SJSA1 (cell line): ENCODE measurements around the gene VDR. TPM values are rescaled to one million over a fixed set of nuclear protein-coding genes. Genes with fewer than 3 reads are reported as not detected.

Source experiments
- DNase-seq, 2 experiments: peaks; one replicate each; pipeline ENCODE4 v3.0.0-alpha.2; 2015 to 2020; ENCODE audit warnings: low spot score in 2 of 2, low read depth in 1 of 2
- H3K27ac ChIP-seq: fragments of 250-450 bp; sonication (Bioruptor Pico); 2 replicates; pipeline ENCODE4 v1.5.1; 2020; ENCODE audit warnings: mild to moderate bottlenecking, moderate library complexity
- H3K27me3 ChIP-seq: fragments of 250-450 bp; sonication (Bioruptor Pico); replicated peaks from 2 replicates; pipeline ENCODE4 v1.5.1; 2020; ENCODE audit warnings: mild to moderate bottlenecking, moderate library complexity
- H3K36me3 ChIP-seq: fragments of 250-450 bp; sonication (Bioruptor Pico); 2 replicates; pipeline ENCODE4 v1.5.1; 2020; ENCODE audit warnings: mild to moderate bottlenecking
- H3K4me1 ChIP-seq: fragments of 250-450 bp; sonication (Bioruptor Pico); replicated peaks from 2 replicates; pipeline ENCODE4 v1.6.1; 2021; ENCODE audit warnings: mild to moderate bottlenecking
- H3K4me3 ChIP-seq: fragments of 250-450 bp; sonication (Bioruptor Pico); 2 replicates; pipeline ENCODE4 v1.5.1; 2020; ENCODE audit warnings: mild to moderate bottlenecking
- H3K9me3 ChIP-seq: fragments of 250-450 bp; sonication (Bioruptor Pico); replicated peaks from 2 replicates; pipeline ENCODE4 v1.5.1; 2020; ENCODE audit warnings: mild to moderate bottlenecking
- total RNA-seq: library from RNA; depleted of rRNA; stranded (reverse); fragments of >200 nt; shearing (Covaris generic); gene quantifications from 2 replicates; pipeline ENCODE4 v1.2.3, GENCODE V29; 2014

VDR gene
- total RNA-seq, 1 experiment from 2014 or later: 1.4 TPM

- Histone ChIP-seq H3K36me3 (no peaks in the 10 kb centered on the region), H3K4me1 (peaks cover 6% of the 10 kb centered on the region), H3K27me3 (no peaks in the 10 kb centered on the region), H3K9me3 (no peaks in the 10 kb centered on the region), H3K27ac (no peak overlapping the region), H3K4me3 (no peak overlapping the region)
- DNase-seq: no peak
Measured at GRCh38 chr12:47863985-47864384, 40.8 kb downstream of the VDR start.

GRCh38 chr12:47863467-47863866 lies 41.3 kb downstream of the VDR start:
- Histone ChIP-seq H3K36me3 (no peaks in the 10 kb centered on the region), H3K9me3 (no peaks in the 10 kb centered on the region), H3K27ac (no peak overlapping the region), H3K4me1 (peaks cover 6% of the 10 kb centered on the region), H3K27me3 (no peaks in the 10 kb centered on the region), H3K4me3 (no peak overlapping the region)
- DNase-seq: no peak

DNA sequence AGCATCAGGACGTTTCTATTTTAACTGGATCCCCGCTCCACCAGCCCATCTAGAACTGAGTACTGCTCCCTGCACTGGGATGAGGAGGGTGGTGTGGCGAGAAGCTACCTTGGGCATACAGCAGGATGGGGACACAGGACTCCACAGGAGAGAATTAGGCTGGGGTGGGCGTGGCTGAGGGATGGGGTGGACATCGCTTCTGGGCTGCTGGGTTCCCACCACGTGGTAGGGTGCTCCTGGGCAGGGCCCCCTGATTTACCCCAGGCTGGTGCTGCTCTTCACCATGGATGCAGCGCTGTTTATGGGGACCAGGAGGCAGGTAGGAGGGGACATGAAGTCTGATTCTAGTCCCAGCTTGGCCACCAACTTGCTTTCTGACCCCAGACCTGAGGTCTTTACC lies 41.9 kb downstream of the VDR start:
- Histone ChIP-seq H3K4me3 (no peak overlapping the region), H3K36me3 (no peaks in the 10 kb centered on the region), H3K9me3 (no peaks in the 10 kb centered on the region), H3K4me1 (peaks cover 5% of the 10 kb centered on the region), H3K27ac (no peak overlapping the region), H3K27me3 (no peaks in the 10 kb centered on the region)
- DNase-seq: no peak

DNA sequence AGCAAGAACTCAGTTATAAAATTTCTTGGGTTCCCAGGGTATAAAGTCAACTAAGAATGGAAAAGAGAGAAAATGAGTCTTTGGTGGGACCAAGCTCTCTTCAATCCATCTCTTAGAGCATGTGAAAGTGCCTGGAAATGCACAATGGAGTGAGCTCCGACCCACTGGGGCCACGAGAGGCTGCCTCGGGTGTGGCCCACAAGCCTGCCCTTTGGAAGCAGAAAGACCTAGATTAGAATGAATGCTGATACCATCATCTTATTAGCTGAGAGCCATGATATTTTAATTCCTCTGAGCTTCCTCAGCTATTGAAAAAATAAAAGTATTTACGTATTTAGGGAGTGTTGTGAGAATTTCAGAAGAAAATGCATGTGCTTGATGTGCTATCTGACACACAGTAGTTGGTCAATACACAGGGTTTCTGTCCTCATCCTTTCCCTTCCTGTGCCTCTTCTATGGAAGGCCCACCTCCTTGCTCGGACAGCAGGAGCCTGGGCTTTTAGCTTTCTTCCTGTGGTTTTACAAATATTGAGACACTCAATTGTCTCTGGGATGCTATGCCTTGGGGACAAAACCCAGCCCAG lies 42.5 kb downstream of the VDR start:
- H3K4me3 ChIP-seq: no peak overlapping the region
- no peaks in the 10 kb centered on the region for H3K27me3 ChIP-seq
- H3K4me1 ChIP-seq: no peaks in the 10 kb centered on the region
- H3K9me3 ChIP-seq: no peaks in the 10 kb centered on the region
- DNase-seq: no peak
- H3K27ac ChIP-seq: no peak overlapping the region
- H3K36me3 ChIP-seq: no peaks in the 10 kb centered on the region

DNA sequence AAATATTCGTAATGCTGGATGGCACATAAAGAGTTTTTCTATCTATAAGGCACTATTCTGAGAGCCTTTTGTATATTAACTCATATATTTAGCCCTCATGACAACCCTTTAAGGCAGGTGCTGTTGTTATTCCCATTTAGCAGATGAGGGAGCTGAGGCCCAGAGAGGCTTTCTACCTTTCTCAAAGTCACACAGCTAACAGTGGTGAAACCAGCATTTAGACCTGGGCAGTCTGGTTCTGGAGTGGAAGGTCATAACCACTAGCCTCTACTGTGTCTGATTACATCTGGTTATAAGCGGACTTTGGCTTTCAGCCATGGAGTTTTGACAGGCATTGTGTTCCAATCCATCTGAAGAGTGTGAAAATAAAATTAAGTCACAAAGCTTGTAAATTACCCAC lies 43.9 kb downstream of the VDR start:
- no peak overlapping the region for H3K4me3 ChIP-seq
- no peak for DNase-seq
- no peaks in the 10 kb centered on the region for H3K36me3 ChIP-seq
- no peaks in the 10 kb centered on the region for H3K4me1 ChIP-seq
- H3K9me3 ChIP-seq: no peaks in the 10 kb centered on the region
- H3K27ac ChIP-seq: no peak overlapping the region
- H3K27me3 ChIP-seq: no peaks in the 10 kb centered on the region

- no peaks in the 10 kb centered on the region for H3K36me3 ChIP-seq
- no peaks in the 10 kb centered on the region for H3K4me1 ChIP-seq
- no peaks in the 10 kb centered on the region for H3K9me3 ChIP-seq
- H3K4me3 ChIP-seq: no peak overlapping the region
- DNase-seq: no peak
- no peak overlapping the region for H3K27ac ChIP-seq
- H3K27me3 ChIP-seq: no peaks in the 10 kb centered on the region
Measured at GRCh38 chr12:47860279-47860841, 44.4 kb downstream of the VDR start.

GRCh38 chr12:47858511-47859266 lies 46.1 kb downstream of the VDR start:
- no peak overlapping the region for H3K4me3 ChIP-seq
- H3K27me3 ChIP-seq: no peaks in the 10 kb centered on the region
- DNase-seq: no peak
- H3K36me3 ChIP-seq: no peaks in the 10 kb centered on the region
- H3K9me3 ChIP-seq: no peaks in the 10 kb centered on the region
- H3K4me1 ChIP-seq: no peaks in the 10 kb centered on the region
- no peak overlapping the region for H3K27ac ChIP-seq

GRCh38 chr12:47856721-47857575 lies 47.8 kb downstream of the VDR start:
- H3K4me1 ChIP-seq: no peaks in the 10 kb centered on the region

DNA sequence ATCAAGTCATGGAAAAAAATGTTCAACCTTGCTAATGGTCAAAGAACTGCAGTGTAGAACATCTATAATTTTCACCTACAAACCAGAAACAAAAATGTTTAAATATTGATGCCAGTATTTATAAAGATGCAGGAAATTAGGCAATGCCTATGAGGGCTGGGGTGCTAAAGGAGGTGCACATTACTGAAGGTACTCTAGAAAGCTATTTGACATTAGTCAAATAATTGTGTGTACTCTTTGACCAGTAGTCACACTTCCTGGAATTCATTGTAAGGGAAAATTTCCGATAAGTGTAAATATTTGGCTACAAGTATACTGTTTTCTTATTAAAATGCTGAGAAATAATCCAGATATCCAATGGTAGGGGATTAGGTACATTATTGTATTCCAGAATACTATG lies 48.7 kb downstream of the VDR start:
- H3K9me3 ChIP-seq: no peaks in the 10 kb centered on the region
- H3K27me3 ChIP-seq: no peaks in the 10 kb centered on the region
- H3K27ac ChIP-seq: no peak overlapping the region
- no peaks in the 10 kb centered on the region for H3K4me1 ChIP-seq
- no peaks in the 10 kb centered on the region for H3K36me3 ChIP-seq
- DNase-seq: no peak
- no peak overlapping the region for H3K4me3 ChIP-seq

More at GRCh38 chr12:47856721-47857575, 47.8 kb downstream of the VDR start:
- Histone ChIP-seq H3K27ac (no peak overlapping the region), H3K9me3 (no peaks in the 10 kb centered on the region), H3K27me3 (no peaks in the 10 kb centered on the region), H3K36me3 (no peaks in the 10 kb centered on the region), H3K4me3 (no peak overlapping the region)
- no peak for DNase-seq

- Histone ChIP-seq H3K36me3 (no peaks in the 10 kb centered on the region), H3K4me3 (no peak overlapping the region), H3K27ac (no peak overlapping the region), H3K27me3 (no peaks in the 10 kb centered on the region), H3K9me3 (no peaks in the 10 kb centered on the region), H3K4me1 (no peaks in the 10 kb centered on the region)
- no peak for DNase-seq
Measured at GRCh38 chr12:47855502-47855901, 49.3 kb downstream of the VDR start.

GRCh38 chr12:47854531-47854930 lies 50.3 kb downstream of the VDR start:
- Histone ChIP-seq H3K9me3 (no peaks in the 10 kb centered on the region), H3K4me3 (no peak overlapping the region), H3K36me3 (no peaks in the 10 kb centered on the region), H3K27me3 (no peaks in the 10 kb centered on the region), H3K4me1 (no peaks in the 10 kb centered on the region), H3K27ac (no peak overlapping the region)
- no peak for DNase-seq

- Histone ChIP-seq H3K9me3 (no peaks in the 10 kb centered on the region), H3K36me3 (no peaks in the 10 kb centered on the region), H3K27ac (no peak overlapping the region), H3K4me3 (no peak overlapping the region), H3K4me1 (no peaks in the 10 kb centered on the region), H3K27me3 (no peaks in the 10 kb centered on the region)
- DNase-seq: no peak
Measured at GRCh38 chr12:47852096-47852571, 52.7 kb downstream of the VDR start.

DNA sequence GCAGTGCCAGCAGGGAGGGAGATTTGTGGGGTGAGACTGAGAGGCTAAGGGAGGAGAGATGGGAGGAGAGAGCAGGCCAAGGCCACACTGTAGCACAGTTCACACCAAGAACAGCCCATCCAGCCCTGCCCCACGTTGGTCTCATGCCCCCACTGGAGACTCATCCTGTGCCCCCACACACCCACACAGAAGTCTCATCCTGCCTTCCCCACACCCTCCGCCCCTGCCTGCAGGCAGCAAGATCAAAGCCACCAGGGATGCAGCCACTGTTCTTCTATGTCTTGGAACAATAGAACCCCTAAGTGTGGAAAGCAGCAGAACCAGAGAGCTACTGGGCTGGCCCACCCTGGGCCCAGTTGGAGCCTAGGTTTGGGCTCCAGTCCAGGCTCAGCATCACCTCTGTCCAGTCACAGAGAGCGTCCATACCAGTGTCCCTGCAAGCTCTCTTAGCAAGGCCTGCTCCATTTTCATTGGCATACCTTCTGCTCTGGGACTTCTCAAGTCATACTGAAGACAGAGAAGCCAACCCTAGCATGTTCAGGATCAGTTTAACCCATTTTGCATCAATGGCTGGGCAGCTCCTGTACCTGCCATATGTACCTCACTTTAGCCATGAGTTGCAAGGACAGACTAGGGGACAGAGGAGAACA lies 53.4 kb downstream of the VDR start:
- no peak overlapping the region for H3K27ac ChIP-seq
- H3K36me3 ChIP-seq: no peaks in the 10 kb centered on the region

More for the DNA sequence above, 53.4 kb downstream of the VDR start:
- no peak overlapping the region for H3K4me3 ChIP-seq
- no peaks in the 10 kb centered on the region for H3K9me3 ChIP-seq
- H3K27me3 ChIP-seq: no peaks in the 10 kb centered on the region
- H3K4me1 ChIP-seq: no peaks in the 10 kb centered on the region
- DNase-seq: no peak
